K562 (cell line): Measurements from ENCODE around the gene PHETA1. TPM values are rescaled to one million over a fixed set of nuclear protein-coding genes. Genes with fewer than 3 reads are reported as not detected.

Source experiments
- AFF1 ChIP-seq, 2 experiments: fragments of 450-650 bp; IDR thresholded peaks; 2 replicates each; pipeline ENCODE4 v1.6.1; 2018; ENCODE audit warnings: mild to moderate bottlenecking in 2 of 2, low read depth in 1 of 2; ENCODE audit not compliant: partially characterized antibody in 2 of 2
- HDGF ChIP-seq: fragments of 450-650 bp; IDR thresholded peaks from 2 replicates; pipeline ENCODE4 v1.6.1; 2016
- ID3 ChIP-seq, 2 experiments: fragments of 250-450 bp in 1 of 2; fragments of 450-650 bp in 1 of 2; sonication (Bioruptor Pico) in 1 of 2; IDR thresholded peaks; 2 replicates each; pipeline versions ENCODE4 v1.6.1 to v1.8.0; 2016 to 2021; ENCODE audit warnings: mild to moderate bottlenecking in 2 of 2, moderate library complexity in 2 of 2, missing compliant biosample characterization in 1 of 2, missing genetic modification characterization in 1 of 2
- IRF9 ChIP-seq: fragments of 450-650 bp; IDR thresholded peaks from 2 replicates; pipeline ENCODE4 v1.6.1; 2016; ENCODE audit warnings: missing biosample characterization, missing genetic modification characterization
- polyA plus RNA-seq, 8 experiments: library from polyadenylated mRNA; depleted of rRNA in 4 of 8; stranded (reverse) in 5 of 8; unstranded in 3 of 8; fragments of >200 nt; fragmentation: Nextera tagmentation in 2 of 8; fragmentation: Illumina TruSeq in 1 of 8; extraction: Ambion mirVana in 2 of 8; extraction: Trizol in 1 of 8; gene quantifications; 2 replicates each; pipeline versions ENCODE4 v1.2.1 to v1.2.3, GENCODE V29; 2011 to 2014; ENCODE audit warnings: inconsistent platforms in 1 of 8, missing spikeins in 1 of 8
- total RNA-seq, 7 experiments: library from RNA; depleted of rRNA in 6 of 7; stranded (reverse); fragments of >200 nt in 6 of 7; fragmentation: Illumina TruSeq in 2 of 7; extraction: Trizol in 2 of 7; gene quantifications; 2 replicates each; pipeline versions ENCODE4 v1.2.1 to v1.2.3, GENCODE V29; 2011 to 2021; ENCODE audit warnings: low replicate concordance in 1 of 7

PHETA1 gene
- total and polyA plus RNA-seq, 9 of the 15 experiments (the other 6 are each of a cell fraction or from before 2014, with no cell fraction given): 0.03 to 12.4 (median 3.0) TPM

GRCh38 chr12:111404362-111405148 lies 35.7 kb upstream of the PHETA1 start (continued):
- TF ChIP-seq IRF9 (peak; percentile 24; the same call in 1 of the 2 replicates), ID3 (CRISPR knock-in tag; IDR thresholded peaks at IDR 0.05) (no peak), ID3 (tag; IDR thresholded peaks at IDR 0.05) (peak; percentile 12; the same call in 1 of the 2 replicates), HDGF (no peak), AFF1 (IDR thresholded peaks at IDR 0.05; ENCODE audit: low read depth in 1 of 2, partially characterized antibody in 2 of 2) (peak in 1 of 2 experiments; percentile 22)
